NCI-H524 (cell line): ENCODE measurements around the gene CDR2.
A peak's percentile ranks its signal among the peaks of the same experiment; 100 is the strongest.

ENCODE experiments used
- DNase-seq, 2 experiments: peaks; one replicate each; lab custom pipeline; 2025; lab: John Stamatoyannopoulos, UW

Gene CDR2

GRCh38 chr16:22324787-22325597 is 49.4 kb downstream of the CDR2 start:
- no peak for DNase-seq

DNA sequence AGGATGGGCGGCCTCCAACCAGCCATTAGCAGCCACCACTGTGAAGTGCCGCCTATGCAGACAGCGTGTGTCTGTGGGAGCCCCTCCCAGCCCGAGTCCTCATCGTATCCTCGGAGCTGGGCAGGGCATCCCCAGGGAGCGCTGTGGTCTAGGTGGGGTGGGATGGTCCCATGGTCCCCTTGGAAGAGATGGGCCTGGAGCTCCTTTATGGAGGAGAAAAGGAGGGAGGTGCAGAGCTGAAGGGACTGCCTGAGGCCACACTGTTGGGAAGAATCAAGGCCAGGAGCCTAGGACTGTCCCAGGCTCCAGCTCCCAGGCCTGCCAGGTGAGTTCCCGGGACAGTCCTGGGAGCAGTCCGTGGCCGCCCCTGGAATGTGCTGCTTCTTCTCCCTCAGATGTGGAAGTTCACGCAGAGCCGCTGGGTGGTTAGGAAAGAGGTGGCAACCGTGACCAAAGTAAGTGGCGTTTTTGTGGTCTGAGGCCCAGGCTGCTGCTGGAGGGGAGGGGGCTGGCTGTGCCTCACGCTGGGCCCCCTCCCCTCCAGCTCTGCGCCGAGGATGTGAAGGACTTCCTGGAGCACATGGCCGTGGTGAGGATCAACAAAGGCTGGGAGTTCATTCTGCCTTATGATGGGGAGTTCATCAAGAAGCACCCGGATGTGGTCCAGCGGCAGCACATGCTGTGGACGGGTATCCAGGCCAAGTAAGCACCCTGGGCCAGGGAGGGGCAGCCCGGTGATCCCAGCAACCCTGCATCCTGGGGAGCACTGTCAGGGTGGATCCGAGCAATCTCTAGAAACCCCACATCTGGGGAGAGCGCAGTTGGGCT is 50.2 kb downstream of the CDR2 start:
- no peak for DNase-seq

- DNase-seq = no peak
Measured at GRCh38 chr16:22323173-22323958, 51.1 kb downstream of the CDR2 start.

- no peak for DNase-seq
Measured at GRCh38 chr16:22322741-22323140, 51.7 kb downstream of the CDR2 start.

- no peak for DNase-seq
Measured at GRCh38 chr16:22322021-22322471, 52.4 kb downstream of the CDR2 start.

GRCh38 chr16:22321340-22322001 is 52.9 kb downstream of the CDR2 start:
- peak; percentile 12 to 70 for DNase-seq

- no peak for DNase-seq
Measured at GRCh38 chr16:22320572-22321339, 53.7 kb downstream of the CDR2 start.

DNA sequence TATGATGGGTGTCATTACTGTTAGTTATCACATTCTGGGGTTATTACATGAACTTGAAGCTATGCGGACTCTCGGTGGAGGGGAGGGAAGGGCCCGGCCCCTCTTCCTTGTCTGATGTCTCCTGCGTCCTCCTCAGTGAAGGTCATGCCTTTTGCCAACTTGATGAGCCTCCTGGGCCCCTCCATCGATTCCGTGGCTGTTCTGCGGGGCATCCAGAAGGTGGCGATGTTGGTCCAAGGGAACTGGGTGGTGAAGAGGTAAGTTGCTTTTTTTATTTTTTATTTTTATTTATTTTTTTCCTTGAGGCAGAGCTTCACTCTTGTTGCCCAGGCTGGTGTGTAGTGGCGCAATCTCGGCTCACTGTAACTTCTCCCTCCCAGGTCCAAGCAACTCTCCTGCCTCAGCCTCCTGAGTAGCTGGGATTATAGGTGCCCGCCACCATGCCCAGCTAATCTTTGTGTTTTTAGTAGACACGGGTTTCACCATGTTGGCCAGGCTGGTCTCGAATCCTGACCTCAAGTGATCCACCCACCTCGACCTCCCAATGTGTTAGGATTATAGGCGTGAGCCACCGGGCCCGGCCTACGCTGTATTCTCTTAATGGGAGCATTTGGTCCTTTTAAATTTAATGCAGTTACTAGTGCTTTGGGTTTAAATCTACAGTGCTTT is 55.6 kb downstream of the CDR2 start:
- DNase-seq = no peak

DNA sequence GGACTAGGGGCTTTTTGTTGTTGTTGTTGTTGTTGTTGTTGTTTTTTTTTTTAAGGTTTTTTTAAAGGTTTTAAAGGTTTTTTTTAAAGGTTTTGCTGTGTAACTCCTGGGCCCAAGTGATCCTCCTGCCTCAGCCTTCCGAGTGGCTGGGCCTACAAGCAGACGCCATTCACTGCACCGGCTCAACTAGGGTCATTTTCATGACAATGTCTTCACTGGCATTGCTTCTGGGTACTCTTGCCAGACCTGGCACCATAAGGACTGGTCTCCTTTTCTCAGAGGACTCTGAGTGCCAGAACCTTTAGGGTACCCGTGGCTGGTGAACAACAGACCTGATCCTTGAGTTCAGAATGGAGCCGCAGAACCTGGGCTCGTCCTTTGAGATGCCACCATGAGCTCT is 56.8 kb downstream of the CDR2 start:
- no peak for DNase-seq

- DNase-seq = no peak
Measured at GRCh38 chr16:22317001-22317530, 57.4 kb downstream of the CDR2 start.

DNA sequence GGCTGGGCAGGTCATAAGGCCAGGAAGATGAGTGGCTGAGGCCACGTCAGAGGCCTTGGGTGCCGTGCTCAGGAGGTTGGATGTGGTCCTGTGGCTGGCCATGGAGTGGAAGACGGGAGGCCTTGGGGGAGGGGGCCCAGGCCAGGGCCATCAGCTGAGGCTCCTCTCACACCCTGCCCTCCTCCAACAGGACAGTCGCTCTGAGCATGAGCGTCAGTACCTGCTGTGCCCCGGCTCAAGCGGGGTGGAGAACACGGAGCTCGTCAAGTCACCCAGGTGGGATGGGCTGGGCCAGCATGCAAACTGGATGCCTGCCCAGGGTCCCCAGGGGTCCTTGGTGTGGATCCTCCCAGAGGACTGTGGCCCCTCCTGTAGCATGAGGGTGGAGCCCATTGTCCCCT is 58.0 kb downstream of the CDR2 start:
- no peak for DNase-seq

GRCh38 chr16:22315979-22316378 is 58.4 kb downstream of the CDR2 start:
- no peak for DNase-seq

- peak in 1 of 2 experiments; percentile 56 for DNase-seq
Measured at GRCh38 chr16:22314661-22315626, 59.5 kb downstream of the CDR2 start.

GRCh38 chr16:22313876-22314470 is 60.4 kb downstream of the CDR2 start:
- no peak for DNase-seq

DNA sequence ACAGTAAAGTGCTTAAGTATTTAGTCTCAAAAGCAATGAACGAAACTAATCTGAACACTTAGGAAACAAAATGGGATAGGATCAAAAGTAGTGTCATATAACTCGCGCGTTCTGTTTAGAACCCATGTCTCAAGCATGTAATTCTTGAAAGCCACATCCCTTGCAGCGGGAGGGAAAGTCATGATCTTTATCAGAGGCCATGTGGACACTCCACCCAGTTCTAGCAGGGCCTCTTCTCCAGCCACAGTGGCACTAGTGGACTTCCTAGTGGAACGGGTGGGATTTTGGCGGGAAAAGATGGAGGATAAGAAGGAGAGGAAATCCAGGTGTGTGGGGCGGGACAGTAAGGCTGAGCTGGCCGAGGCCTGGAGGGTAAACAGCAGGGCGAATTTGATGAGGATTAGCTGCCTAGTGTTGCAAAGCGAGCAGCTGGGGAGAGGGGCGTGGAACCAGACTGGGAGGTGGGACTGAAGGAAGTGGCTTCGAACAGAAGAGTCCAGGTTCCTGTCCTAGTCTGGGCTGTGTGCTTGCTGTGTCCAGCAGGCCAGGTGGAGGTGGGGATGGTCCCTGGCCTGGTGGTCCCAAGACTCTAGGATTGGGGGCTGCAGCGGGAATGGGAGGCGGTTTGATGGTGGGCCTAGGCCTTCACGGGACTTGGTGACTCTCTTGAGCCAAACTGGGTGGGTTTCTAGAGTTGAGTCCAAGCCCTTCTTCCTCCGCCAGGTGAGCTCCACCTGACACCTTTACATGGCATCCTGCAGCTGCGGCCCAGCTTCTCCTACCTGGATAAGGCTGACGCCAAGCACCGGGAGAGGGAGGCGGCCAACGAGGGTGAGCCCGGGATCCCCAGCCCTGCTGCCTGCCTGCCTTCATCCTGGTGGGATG is 61.3 kb downstream of the CDR2 start:
- peak; percentile 50 to 83 for DNase-seq

DNA sequence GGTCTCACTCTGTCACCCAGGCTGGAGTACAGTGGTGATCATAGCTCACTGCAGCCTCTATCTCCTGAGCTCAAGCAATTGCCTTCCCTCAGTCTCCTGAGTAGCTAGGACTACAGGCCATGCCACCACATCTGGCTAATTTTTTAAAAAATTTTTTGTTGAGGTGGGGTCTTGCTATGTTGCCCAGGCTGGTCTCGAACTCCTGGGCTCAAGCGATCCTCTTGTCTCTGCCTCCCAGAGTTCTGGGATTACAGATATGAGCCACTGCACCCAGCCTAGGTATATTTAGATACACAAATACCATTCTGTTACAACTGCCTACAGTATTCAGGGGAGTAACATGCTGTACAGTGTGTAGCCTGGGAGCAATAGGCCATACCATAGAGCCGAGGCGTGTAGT is 62.9 kb downstream of the CDR2 start:
- DNase-seq = no peak

DNA sequence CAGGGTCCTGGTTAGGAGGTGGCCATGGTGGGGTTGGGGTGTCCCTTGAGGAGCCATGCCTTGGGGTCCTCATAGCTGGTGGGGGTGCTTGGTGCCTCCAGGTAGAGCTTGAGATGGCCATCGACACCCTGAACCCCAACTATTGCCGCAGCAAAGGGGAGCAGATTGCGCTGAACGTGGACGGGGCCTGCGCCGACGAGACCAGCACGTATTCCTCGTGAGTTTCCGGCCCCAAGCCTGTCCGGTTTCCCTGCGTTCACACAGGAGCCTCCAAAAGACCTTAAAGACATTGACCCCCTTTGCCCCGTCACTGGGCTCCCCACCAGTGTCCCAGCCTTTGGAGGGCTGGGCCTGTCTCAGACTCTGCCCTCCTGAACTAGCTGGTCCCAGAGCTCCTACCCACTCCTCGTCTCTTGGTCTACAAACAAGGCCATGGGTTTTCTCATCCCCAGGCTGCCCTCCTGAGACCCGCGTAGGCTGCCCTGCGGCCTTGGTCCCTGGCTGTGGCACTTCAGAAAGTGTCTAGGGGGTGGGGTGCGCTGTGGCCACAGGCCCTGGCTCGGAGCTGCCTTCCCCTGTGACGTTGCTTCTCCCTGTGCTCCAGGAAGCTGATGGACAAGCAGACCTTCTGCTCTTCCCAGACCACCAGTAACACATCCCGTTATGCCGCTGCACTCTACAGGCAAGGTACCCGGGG is 65.4 kb downstream of the CDR2 start:
- no peak for DNase-seq
